HEK293 (cell line): Measurements from ENCODE around the gene MSH5.

Source experiments
- CTCF ChIA-PET: fragments of 350-600 bp; formaldehyde crosslinking; extraction: SDS; loops from one replicate; lab custom pipeline; 2021; ENCODE audit warnings: antibody characterized with exemption; lab: Yijun Ruan, JAX
- POLR2A ChIA-PET: fragments of 300-600 bp; formaldehyde crosslinking; extraction: SDS; loops from one replicate; lab custom pipeline; 2020; ENCODE audit warnings: antibody characterized with exemption, inconsistent platforms; lab: Yijun Ruan, JAX
- H3K27ac ChIP-seq: fragments of 200-500 bp; sonication (Bioruptor generic); 2 replicates; pipeline ENCODE4 v1.5.1; 2014; ENCODE audit warnings: low read depth, low read length, control low read depth, inconsistent platforms; ENCODE audit errors: extremely low read depth
- H3K36me3 ChIP-seq, 2 experiments: fragments of 200-500 bp in 1 of 2; sonication (Bioruptor generic) in 1 of 2; 1 replicate in 1 of 2; 2 replicates in 1 of 2; pipeline ENCODE4 v1.5.1; 2014 to 2017; ENCODE audit warnings: inconsistent platforms in 2 of 2, low read length in 2 of 2; ENCODE audit not compliant: control insufficient read depth in 2 of 2, insufficient read depth in 1 of 2
- H3K4me1 ChIP-seq: fragments of 200-500 bp; sonication (Bioruptor generic); 2 replicates; pipeline ENCODE4 v1.5.1; 2014; ENCODE audit warnings: mild to moderate bottlenecking, low read length, inconsistent platforms; ENCODE audit not compliant: control insufficient read depth, insufficient read depth
- H3K4me3 ChIP-seq: 2 replicates; pipeline ENCODE4 v1.5.1; 2011; ENCODE audit warnings: low read depth, mild to moderate bottlenecking, control low read depth, low read length, moderate library complexity
- H3K9me3 ChIP-seq: fragments of 200-500 bp; sonication (Bioruptor generic); 2 replicates; pipeline ENCODE4 v1.5.1; 2014; ENCODE audit warnings: low read depth, low read length, inconsistent platforms; ENCODE audit not compliant: control insufficient read depth, insufficient read depth
- ATF2 ChIP-seq: fragments of 450-650 bp; formaldehyde crosslinking; IDR thresholded peaks from 2 replicates; pipeline ENCODE4 v1.5.1; 2016; ENCODE audit warnings: missing biosample characterization, missing genetic modification characterization, low read depth
- GLI2 ChIP-seq: fragments of 450-650 bp; formaldehyde crosslinking; IDR thresholded peaks from 2 replicates; pipeline ENCODE4; 2017; ENCODE audit warnings: missing biosample characterization, missing genetic modification characterization, low read depth, borderline replicate concordance
- HIC1 ChIP-seq: fragments of 450-650 bp; formaldehyde crosslinking; IDR thresholded peaks from 2 replicates; pipeline ENCODE4 v1.5.1; 2016; ENCODE audit warnings: missing biosample characterization, missing genetic modification characterization
- INSM2 ChIP-seq: fragments of 450-650 bp; formaldehyde crosslinking; IDR thresholded peaks from 2 replicates; pipeline ENCODE4 v1.5.1; 2016; ENCODE audit warnings: missing biosample characterization, missing genetic modification characterization
- KLF10 ChIP-seq: fragments of 450-650 bp; IDR thresholded peaks from 2 replicates; pipeline ENCODE4 v1.5.1; 2018; ENCODE audit warnings: missing biosample characterization, mild to moderate bottlenecking, missing genetic modification characterization
- KLF9 ChIP-seq: fragments of 450-650 bp; formaldehyde crosslinking; IDR thresholded peaks from 2 replicates; pipeline ENCODE4 v1.5.1; 2016; ENCODE audit warnings: missing biosample characterization, missing genetic modification characterization, low read depth
- MZF1 ChIP-seq: fragments of 450-650 bp; formaldehyde crosslinking; IDR thresholded peaks from 2 replicates; pipeline ENCODE4 v1.5.1; 2017; ENCODE audit warnings: missing biosample characterization, missing genetic modification characterization, borderline replicate concordance
- SP3 ChIP-seq: fragments of 450-650 bp; formaldehyde crosslinking; IDR thresholded peaks from 2 replicates; pipeline ENCODE4 v1.5.1; 2016; ENCODE audit warnings: missing biosample characterization, missing genetic modification characterization
- WT1 ChIP-seq: fragments of 450-650 bp; formaldehyde crosslinking; IDR thresholded peaks from 2 replicates; pipeline ENCODE4 v1.5.1; 2016; ENCODE audit warnings: missing biosample characterization, missing genetic modification characterization
- ZBTB10 ChIP-seq: fragments of 450-650 bp; formaldehyde crosslinking; IDR thresholded peaks from 2 replicates; pipeline ENCODE4 v1.5.1; 2016; ENCODE audit warnings: missing biosample characterization, missing genetic modification characterization
- ZFP37 ChIP-seq: fragments of 450-650 bp; formaldehyde crosslinking; IDR thresholded peaks from 2 replicates; pipeline ENCODE4 v1.5.1; 2016; ENCODE audit warnings: missing biosample characterization, missing genetic modification characterization
- ZFP41 ChIP-seq: fragments of 450-650 bp; formaldehyde crosslinking; IDR thresholded peaks from 2 replicates; pipeline ENCODE4 v1.5.1; 2016; ENCODE audit warnings: missing biosample characterization, missing genetic modification characterization, borderline replicate concordance
- ZNF140 ChIP-seq: fragments of 450-650 bp; formaldehyde crosslinking; IDR thresholded peaks from 2 replicates; pipeline ENCODE4 v1.5.1; 2016; ENCODE audit warnings: missing biosample characterization, missing genetic modification characterization
- ZNF157 ChIP-seq: fragments of 450-650 bp; formaldehyde crosslinking; IDR thresholded peaks from 2 replicates; pipeline ENCODE4 v1.5.1; 2016; ENCODE audit warnings: missing biosample characterization, missing genetic modification characterization
- ZNF221 ChIP-seq: fragments of 450-650 bp; formaldehyde crosslinking; IDR thresholded peaks from 2 replicates; pipeline ENCODE4 v1.5.1; 2017; ENCODE audit warnings: missing biosample characterization, missing genetic modification characterization, borderline replicate concordance
- ZNF223 ChIP-seq: fragments of 450-650 bp; formaldehyde crosslinking; IDR thresholded peaks from 2 replicates; pipeline ENCODE4 v1.5.1; 2016; ENCODE audit warnings: missing biosample characterization, missing genetic modification characterization
- ZNF24 ChIP-seq: fragments of 450-650 bp; formaldehyde crosslinking; IDR thresholded peaks from 2 replicates; pipeline ENCODE4 v1.5.1; 2016; ENCODE audit warnings: missing biosample characterization, missing genetic modification characterization
- ZNF280C ChIP-seq: fragments of 450-650 bp; formaldehyde crosslinking; IDR thresholded peaks from 2 replicates; pipeline ENCODE4 v1.5.1; 2016; ENCODE audit warnings: missing biosample characterization, missing genetic modification characterization
- ZNF292 ChIP-seq: fragments of 450-650 bp; formaldehyde crosslinking; IDR thresholded peaks from 2 replicates; pipeline ENCODE4 v1.5.1; 2016; ENCODE audit warnings: low read depth, missing biosample characterization, missing genetic modification characterization, borderline replicate concordance
- ZNF416 ChIP-seq: fragments of 450-650 bp; formaldehyde crosslinking; IDR thresholded peaks from 2 replicates; pipeline ENCODE4 v1.5.1; 2016; ENCODE audit warnings: missing biosample characterization, missing genetic modification characterization
- ZNF426 ChIP-seq: fragments of 450-650 bp; formaldehyde crosslinking; IDR thresholded peaks from 2 replicates; pipeline ENCODE4 v1.5.1; 2017; ENCODE audit warnings: missing biosample characterization, missing genetic modification characterization, mild to moderate bottlenecking, inconsistent platforms, moderate library complexity
- ZNF510 ChIP-seq: fragments of 450-650 bp; formaldehyde crosslinking; IDR thresholded peaks from 2 replicates; pipeline ENCODE4 v1.5.1; 2018; ENCODE audit warnings: mild to moderate bottlenecking, missing genetic modification characterization, missing biosample characterization; ENCODE audit not compliant: insufficient replicate concordance
- ZNF596 ChIP-seq: fragments of 450-650 bp; IDR thresholded peaks from 2 replicates; pipeline ENCODE4 v1.5.0; 2018; ENCODE audit warnings: missing biosample characterization, mild to moderate bottlenecking, missing genetic modification characterization, moderate library complexity
- ZNF623 ChIP-seq: fragments of 450-650 bp; formaldehyde crosslinking; IDR thresholded peaks from 2 replicates; pipeline ENCODE4 v1.5.1; 2016; ENCODE audit warnings: missing biosample characterization, missing genetic modification characterization

The MSH5 gene

GRCh38 chr6:31734247-31734820 lies 5.5 kb upstream of the MSH5 start (continued):
- TF ChIP-seq ZNF24 (tag by site-specific recombination) (no peak), HIC1 (tag by site-specific recombination) (no peak), KLF10 (tag by site-specific recombination) (0 out of 2 replicates have a peak, but pooled peaks have one; percentile 87), ZNF223 (tag by site-specific recombination) (no peak), ZNF623 (tag by site-specific recombination) (no peak), ZNF416 (tag by site-specific recombination) (no peak), ZNF140 (tag by site-specific recombination) (no peak), ZFP37 (tag by site-specific recombination) (no peak), MZF1 (no peak), ZNF221 (tag by site-specific recombination) (no peak), ATF2 (tag by site-specific recombination) (peak; percentile 90), ZNF510 (tag by site-specific recombination) (no peak), ZNF280C (tag by site-specific recombination) (no peak), ZFP41 (tag by site-specific recombination) (no peak), WT1 (tag by site-specific recombination) (peak; percentile 78; the same call in 1 of the 2 replicates), ZNF426 (tag by site-specific recombination) (no peak)

GRCh38 chr6:31734821-31735406 lies 4.9 kb upstream of the MSH5 start:
- CTCF ChIA-PET = interaction anchor here (0.7 to 2.7 kb wide), 5 partner anchors 35 to 129 kb away, joined by 3 to 24 read pairs (median 7); partner anchors contain the start of gene LSM2
- Histone ChIP-seq H3K36me3 (peaks cover 12 to 39% of the 10 kb centered on the region in 2 experiments; a peak in 2 of 3 replicates), H3K4me1 (peaks cover 30% of the 10 kb centered on the region), H3K27ac (peak overlapping the region; percentile 52), H3K4me3 (peak overlapping the region; percentile 64), H3K9me3 (no peaks in the 10 kb centered on the region)
- POLR2A ChIA-PET = interaction anchor here (0.7 to 6.8 kb wide), 21 partner anchors 10 to 1490 kb away, joined by 3 to 102 read pairs (median 4); partner anchors contain the start of genes ABHD16A, BAG6, C6orf47 and GPANK1
- TF ChIP-seq ZNF157 (tag by site-specific recombination) = no peak
- TF ChIP-seq KLF9 (tag by site-specific recombination) = peak; percentile 80
- peak; percentile 83 for TF ChIP-seq SP3 (tag by site-specific recombination)
- TF ChIP-seq ZNF596 (tag by site-specific recombination) = no peak
- TF ChIP-seq ZBTB10 (tag by site-specific recombination) = peak; percentile 50; the same call in 1 of the 2 replicates
- TF ChIP-seq GLI2 (tag by site-specific recombination) = no peak
- TF ChIP-seq INSM2 (tag by site-specific recombination) = no peak; the same call in 1 of the 2 replicates
- no peak for TF ChIP-seq ZNF292 (tag by site-specific recombination)
